ENCODE data around the gene TMPRSS4. TPM values are rescaled to one million over a fixed set of nuclear protein-coding genes. Genes with fewer than 3 reads are reported as not detected.

Gene TMPRSS4
- total and polyA plus RNA-seq, 8 donors: 2.9 to 7.0 (median 4.4) TPM

GRCh38 chr11:118152020-118152551 lies 75.2 kb downstream of the TMPRSS4 start:
- no peak for DNase-seq
- Histone ChIP-seq H3K27me3 (peaks cover 42 to 69% of the 10 kb centered on the region in 2 donors), H3K4me1 (peaks cover 8 to 31% of the 10 kb centered on the region in 2 donors), H3K36me3 (no peaks in the 10 kb centered on the region), H3K9me3 (no peaks in the 10 kb centered on the region), H3K27ac (no peak overlapping the region), H3K4me3 (peak overlapping the region in 1 of 2 donors; percentile 36)
- ATAC-seq: no peak
- TF ChIP-seq CTCF (IDR thresholded peaks at IDR 0.05): no peak
- intact Hi-C loops (cut with DNase I): no loop called here

- Histone ChIP-seq H3K4me3 (peak within 1 kb of the TSS; percentile 31 to 36), H3K27me3 (peaks cover 48 to 76% of the 10 kb centered on the region in 2 donors), H3K9me3 (no peaks in the 10 kb centered on the region), H3K36me3 (no peaks in the 10 kb centered on the region), H3K4me1 (peaks cover 8 to 31% of the 10 kb centered on the region in 2 donors), H3K27ac (no peak within 1 kb of the TSS)
- no peak for TF ChIP-seq CTCF (IDR thresholded peaks at IDR 0.05)
- intact Hi-C loops (cut with DNase I): no loop called here
- DNase-seq (peak; percentile 69 to 89 (median 80)), ATAC-seq (peak; percentile 93)
Observed at GRCh38 chr11:118152552-118153471, 75.9 kb downstream of the TMPRSS4 start, which contains the start of gene SCN4B. Gene SCN4B, minus strand, starts transcription at chr11:118152823. Its CDS starts 150 bp downstream, at chr11:118152673.

GRCh38 chr11:118153516-118153915 lies 76.6 kb downstream of the TMPRSS4 start:
- intact Hi-C loops (cut with DNase I): no loop called here

GRCh38 chr11:118153976-118154375 lies 77.1 kb downstream of the TMPRSS4 start:
- peaks cover 8 to 31% of the 10 kb centered on the region in 2 donors for H3K4me1 ChIP-seq
- H3K4me3 ChIP-seq: no peak overlapping the region
- no peaks in the 10 kb centered on the region for H3K9me3 ChIP-seq
- ATAC-seq: no peak
- H3K27me3 ChIP-seq: peaks cover 48 to 84% of the 10 kb centered on the region in 2 donors
- intact Hi-C loops (cut with DNase I): no loop called here
- no peaks in the 10 kb centered on the region for H3K36me3 ChIP-seq
- H3K27ac ChIP-seq: no peak overlapping the region
- no peak for DNase-seq
- TF ChIP-seq CTCF (IDR thresholded peaks at IDR 0.05): no peak

More at GRCh38 chr11:118153516-118153915, 76.6 kb downstream of the TMPRSS4 start:
- DNase-seq (no peak), ATAC-seq (no peak)
- H3K27me3 ChIP-seq: peaks cover 48 to 83% of the 10 kb centered on the region in 2 donors
- H3K36me3 ChIP-seq: no peaks in the 10 kb centered on the region
- TF ChIP-seq CTCF (IDR thresholded peaks at IDR 0.05): no peak
- H3K27ac ChIP-seq: no peak overlapping the region
- H3K4me3 ChIP-seq: peak overlapping the region; percentile 31 to 36
- peaks cover 8 to 31% of the 10 kb centered on the region in 2 donors for H3K4me1 ChIP-seq
- H3K9me3 ChIP-seq: no peaks in the 10 kb centered on the region

GRCh38 chr11:118154641-118155040 lies 77.8 kb downstream of the TMPRSS4 start:
- Histone ChIP-seq H3K4me3 (no peak overlapping the region), H3K27me3 (peaks cover 48 to 91% of the 10 kb centered on the region in 2 donors), H3K9me3 (no peaks in the 10 kb centered on the region), H3K4me1 (peaks cover 8 to 31% of the 10 kb centered on the region in 2 donors), H3K27ac (no peak overlapping the region), H3K36me3 (no peaks in the 10 kb centered on the region)
- TF ChIP-seq CTCF (IDR thresholded peaks at IDR 0.05): no peak
- DNase-seq: no peak
- ATAC-seq: no peak
- intact Hi-C loops (cut with DNase I): no loop called here

Measured in left lung (tissue), 10 donors.